Stimulated activated CD8-positive, alpha-beta memory T cell treated with anti-CD3 and anti-CD28 coated beads, Interleukin-15, amount 100 ng/mL, for 24 hours (primary cell): ENCODE data around the gene MAN2B2.
A peak's percentile ranks its signal among the peaks of the same experiment; 100 is the strongest.
"Not testable (repeated sequence)": the region's sequence is repeated elsewhere in the genome, so short reads cannot be mapped to it uniquely, and the experiment has no call there.

Source experiments
- DNase-seq: peaks from one replicate; pipeline ENCODE4 v3.0.0-alpha.2; 2020; ENCODE audit warnings: low read depth

Gene MAN2B2

DNA sequence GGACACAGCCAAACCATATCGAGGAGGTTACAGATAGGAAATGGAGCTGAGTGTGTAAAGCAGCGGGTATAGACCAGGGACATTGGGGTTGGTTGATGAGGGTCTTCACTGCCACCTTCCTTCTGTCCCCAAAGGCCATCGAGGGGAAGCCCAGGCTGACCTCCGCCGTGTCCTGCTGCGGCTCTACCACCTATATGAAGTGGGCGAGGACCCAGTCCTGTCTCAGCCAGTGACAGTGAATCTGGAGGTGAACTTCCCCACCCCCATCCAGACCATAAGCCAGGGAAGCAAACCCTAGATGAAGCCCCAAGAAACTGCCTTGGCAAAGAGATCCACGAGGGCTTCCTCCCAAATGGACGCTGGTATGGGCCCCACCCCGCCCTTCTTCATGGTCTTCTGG, 42.3 kb downstream of the MAN2B2 start:
- DNase-seq, result no peak

DNA sequence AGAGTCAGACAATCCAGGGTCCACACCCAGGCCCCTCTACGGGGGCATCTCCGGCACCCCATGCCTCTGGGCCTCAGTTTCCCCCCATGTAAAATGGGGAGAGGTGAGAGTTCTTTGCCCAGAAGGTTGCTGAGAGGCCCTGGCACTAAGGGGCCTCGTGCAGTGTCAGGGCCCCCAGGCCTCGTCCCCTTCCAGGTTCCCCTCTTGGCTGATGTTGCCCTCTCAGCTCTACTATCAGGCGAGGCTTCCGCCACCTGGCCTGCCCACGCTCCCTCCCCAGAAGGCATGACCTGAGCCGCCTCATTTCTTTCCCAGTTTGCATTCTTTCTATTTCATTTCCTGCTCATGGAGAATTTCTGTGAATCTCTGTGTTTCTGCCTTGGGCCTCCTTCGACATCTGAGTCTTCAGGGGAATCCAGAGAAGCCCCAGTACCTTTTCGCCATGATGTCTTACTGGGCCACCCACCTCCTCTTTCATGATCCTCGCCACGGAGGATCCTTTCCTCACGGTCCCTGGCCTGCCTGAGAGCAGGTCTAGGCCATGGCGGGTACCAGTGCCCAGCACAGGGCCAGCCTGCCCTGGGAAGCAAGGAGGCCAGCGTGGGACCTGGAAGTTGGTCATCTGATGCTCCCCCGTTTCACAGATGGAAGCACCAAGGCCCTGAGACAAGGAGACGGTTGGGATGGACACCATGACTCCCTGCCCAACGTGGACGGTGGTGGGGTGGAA, 43.6 kb downstream of the MAN2B2 start:
- DNase-seq, result no peak

DNA sequence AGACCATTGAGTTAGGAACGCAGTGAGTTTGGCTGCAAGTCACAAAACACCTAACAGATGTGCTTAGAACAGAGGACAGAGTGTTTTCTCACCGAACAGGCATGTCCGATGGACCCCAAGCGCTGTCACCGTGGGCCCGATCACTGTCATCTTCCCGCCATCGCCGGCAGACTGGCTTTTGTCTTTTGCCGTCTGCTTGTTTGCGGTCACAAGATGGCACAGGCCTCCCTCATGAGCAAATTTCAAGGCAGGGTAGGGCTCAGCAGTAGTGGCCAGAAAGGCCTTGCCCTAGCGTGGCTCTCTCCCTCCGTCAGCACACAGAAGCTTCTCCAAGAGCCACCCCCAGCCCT, 44.1 kb downstream of the MAN2B2 start:
- no peak for DNase-seq

DNA sequence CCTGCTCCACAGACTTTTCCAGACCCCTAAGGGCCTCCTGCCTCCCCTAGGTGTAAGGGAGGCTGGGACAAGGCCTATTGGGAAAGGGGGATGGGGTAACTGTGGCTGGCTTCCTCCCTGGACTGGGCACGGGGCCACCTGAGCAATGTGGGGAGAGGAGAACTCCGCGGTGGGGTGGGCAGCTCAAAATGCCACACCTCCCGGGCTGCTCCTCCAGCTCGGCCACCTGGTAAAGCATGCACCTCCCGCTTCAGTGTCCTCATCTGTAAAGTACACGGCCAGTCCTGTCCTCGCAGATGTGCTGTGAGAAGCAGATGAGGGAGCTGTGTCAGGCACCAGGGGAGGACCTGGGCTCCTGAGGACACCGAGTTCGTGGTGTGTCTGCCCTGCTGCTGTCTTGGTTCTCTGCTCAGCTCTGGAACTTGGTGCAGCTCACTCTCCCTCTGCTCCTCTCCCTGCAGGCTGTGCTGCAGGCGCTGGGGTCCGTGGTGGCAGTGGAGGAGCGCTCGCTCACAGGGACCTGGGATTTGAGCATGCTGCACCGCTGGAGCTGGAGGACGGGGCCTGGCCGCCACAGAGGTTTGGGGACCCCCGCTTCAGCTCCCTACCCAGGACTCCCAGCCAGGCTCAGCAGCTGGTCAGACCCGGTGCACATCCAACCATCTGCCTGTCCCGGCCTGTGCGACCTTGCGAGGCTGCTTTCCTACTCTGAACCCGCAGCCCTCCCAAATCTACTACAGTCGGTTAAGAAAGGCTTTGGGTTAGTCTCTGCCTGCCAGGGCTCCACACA, 44.7 kb downstream of the MAN2B2 start:
- DNase-seq, result no peak

GRCh38 chr4:6620296-6620695, 45.3 kb downstream of the MAN2B2 start:
- DNase-seq, result no peak

- no peak for DNase-seq
Observed at GRCh38 chr4:6620891-6621555, 46.0 kb downstream of the MAN2B2 start.

DNA sequence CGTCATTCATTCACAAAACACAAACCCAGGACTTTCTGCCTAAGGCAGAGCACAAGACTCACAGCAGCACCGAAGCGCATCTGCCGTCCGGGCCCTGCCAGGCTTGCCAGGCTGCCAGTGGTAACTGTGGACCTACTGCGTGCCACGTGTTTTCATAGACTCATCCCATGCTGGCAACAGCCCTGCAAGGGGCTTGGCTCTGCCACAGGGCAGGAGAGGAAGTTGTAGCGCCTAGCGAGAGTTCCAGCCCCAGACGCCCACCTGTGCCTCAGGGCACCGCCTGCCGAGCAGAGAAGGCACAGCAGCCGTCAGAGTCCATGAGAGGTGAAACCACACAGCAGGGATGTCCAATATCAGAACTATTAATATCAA, 46.6 kb downstream of the MAN2B2 start:
- DNase-seq, result no peak

DNA sequence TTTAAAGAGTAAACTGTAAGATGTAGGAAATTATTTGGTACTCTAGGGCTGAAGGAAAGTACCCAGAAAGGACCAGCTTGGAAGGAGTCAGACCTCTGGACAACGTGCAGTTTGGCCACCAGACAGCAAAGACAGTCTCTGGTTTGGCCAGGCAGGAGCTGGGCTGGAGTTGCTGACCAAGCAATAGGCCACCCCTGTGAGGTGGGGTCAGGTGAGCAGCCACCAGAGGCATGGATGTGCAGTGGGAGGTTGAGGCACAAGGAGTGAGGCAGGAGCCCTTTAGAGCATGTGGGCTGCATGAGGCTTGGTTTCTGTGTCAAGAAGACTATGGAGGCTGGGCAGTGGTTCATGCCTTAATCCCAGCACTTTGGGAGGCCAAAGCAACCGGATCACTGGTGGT, 47.8 kb downstream of the MAN2B2 start:
- DNase-seq, result no peak

DNA sequence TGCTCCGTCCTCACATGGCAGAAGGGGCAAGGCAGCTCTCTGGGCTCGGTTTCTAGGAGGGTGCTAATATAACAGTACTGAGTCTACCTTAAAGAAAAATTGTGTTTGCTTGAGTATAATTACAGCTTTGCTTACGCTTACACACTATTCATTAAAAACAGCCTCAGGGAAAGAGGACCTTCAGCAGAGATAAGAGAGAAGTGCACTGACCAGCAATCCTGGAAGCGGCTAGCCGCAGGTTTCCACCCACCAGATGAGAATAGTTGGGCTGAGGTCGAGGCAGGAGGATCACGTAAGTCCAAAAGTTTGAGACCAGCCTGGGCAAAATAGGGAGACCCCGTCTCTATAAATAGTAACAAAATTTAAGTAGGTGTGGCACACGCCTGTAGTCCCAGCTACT, 50.3 kb downstream of the MAN2B2 start:
- no peak for DNase-seq

GRCh38 chr4:6626066-6626465, 51.1 kb downstream of the MAN2B2 start:
- no peak for DNase-seq

DNA sequence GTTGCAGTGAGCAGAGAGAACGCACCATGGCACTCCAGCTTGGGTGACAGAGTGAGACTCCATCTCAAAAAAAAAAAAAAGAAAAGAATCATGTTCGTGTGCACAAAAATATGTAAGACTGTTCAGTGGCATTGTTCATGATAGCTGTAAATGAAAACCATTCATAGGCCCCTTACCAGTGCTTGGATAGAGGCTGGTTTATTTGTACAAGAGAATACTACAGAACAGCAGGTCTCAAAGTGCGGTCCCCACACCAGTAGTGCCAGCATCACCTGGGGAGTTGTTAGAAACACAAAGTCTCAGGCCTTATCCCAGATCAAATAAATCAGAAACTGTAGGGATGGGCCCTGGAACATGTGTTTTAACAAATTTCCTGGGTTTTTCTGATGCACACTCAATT, 52.8 kb downstream of the MAN2B2 start:
- DNase-seq, result no peak

DNA sequence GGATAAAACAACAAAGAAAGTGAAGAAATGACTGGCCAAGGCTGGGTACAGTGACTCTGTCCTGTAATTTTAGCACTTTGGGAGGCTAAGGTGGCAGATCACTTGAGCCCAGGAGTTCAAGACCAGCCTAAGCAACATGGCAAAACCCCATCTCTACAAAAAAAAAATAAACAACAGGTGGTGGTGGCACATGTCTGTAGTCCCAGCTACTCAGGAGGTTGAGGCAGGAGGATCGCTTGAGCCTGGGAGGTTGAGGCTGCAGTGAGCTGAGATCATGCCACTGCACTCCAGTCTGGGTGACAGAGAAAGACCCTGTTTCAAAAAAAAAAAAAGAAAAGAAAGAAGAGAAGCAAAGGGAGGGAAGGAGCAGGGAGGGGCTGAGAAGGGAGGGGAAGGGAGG, 53.5 kb downstream of the MAN2B2 start:
- not testable (repeated sequence) for DNase-seq

- no peak for DNase-seq
Observed at GRCh38 chr4:6632125-6632524, 57.1 kb downstream of the MAN2B2 start.

GRCh38 chr4:6633091-6633906, 58.3 kb downstream of the MAN2B2 start:
- DNase-seq, result no peak

- DNase-seq, result no peak
Observed at GRCh38 chr4:6634746-6635145, 59.8 kb downstream of the MAN2B2 start.

GRCh38 chr4:6639137-6639680, 64.2 kb downstream of the MAN2B2 start:
- DNase-seq, result no peak

DNA sequence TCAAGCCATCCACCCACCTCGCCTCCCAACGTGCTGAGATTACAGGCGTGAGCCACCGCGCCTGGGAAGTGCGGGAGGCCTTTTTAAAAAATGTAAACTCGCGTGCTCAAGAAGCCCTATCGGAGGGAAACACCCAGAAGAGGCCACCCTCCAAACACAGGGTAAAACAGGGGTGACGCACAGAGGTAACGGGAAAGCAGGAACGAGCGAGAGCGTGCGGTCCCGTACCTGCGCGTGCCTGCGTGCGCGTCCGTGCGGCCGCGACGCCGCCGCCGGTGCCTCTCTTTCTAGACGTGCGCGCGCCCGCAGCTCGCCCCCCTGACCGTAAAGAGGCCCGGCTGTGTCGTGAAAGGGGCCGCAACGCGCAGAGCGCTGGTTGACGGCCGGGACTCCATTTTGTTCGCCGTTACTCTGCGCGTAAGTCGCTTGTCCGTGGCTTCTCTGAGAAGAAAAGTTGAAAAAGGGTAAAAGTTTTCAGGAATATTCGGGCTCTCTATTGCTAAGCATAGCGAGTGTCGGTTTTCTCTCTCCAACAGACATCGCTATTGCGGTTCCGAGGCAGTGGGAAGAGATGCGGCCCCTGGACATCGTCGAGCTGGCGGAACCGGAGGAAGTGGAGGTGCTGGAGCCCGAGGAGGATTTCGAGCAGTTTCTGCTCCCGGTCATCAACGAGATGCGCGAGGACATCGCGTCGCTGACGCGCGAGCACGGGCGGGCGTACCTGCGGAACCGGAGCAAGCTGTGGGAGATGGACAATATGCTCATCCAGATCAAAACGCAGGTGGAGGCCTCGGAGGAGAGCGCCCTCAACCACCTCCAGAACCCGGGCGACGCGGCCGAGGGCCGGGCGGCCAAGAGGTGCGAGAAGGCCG, 65.5 kb downstream of the MAN2B2 start, which contains the start of gene MRFAP1:
TSS of gene MRFAP1 (plus strand) at position 394 of the 872 bp plus-strand sequence. CDS start at position 572, 178 bp downstream.
- DNase-seq, result peak; percentile 79

DNA sequence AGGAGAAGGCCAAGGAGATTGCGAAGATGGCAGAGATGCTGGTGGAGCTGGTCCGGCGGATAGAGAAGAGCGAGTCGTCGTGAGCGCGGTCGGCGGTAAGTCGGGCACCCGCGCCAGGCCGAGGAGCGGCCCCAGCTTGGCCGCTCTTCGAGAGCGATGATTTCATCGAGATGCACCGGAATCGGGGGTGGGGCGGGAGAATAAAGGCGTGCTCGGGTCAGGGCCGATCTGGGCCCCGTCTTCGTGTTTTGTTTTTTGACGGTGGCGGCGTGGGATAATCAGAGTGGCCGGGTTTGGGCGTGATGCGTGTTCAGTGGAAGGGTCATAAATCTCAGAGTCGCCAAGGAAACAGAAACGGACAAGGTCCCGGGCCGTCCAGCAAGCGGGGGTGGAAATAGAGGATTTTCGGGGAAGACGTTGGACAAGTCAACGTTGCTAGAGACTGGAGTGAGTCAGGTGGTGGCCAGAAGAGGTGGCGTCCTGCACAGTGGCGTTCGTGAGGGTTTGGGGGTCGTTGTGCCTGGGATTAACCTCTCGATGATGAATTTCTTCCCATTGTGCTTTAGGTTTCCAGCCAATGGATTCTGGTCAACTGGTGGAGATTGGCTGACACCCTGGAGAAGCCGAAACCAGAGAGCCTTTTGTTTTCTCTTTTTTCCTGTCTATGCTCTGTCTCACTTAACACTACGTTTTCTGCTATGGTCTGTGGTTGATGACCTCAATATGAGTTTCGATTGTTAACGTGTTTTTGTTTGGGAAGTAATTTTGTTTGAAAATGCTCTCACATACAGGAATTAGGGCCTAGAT, 66.4 kb downstream of the MAN2B2 start:
- DNase-seq, result no peak

GRCh38 chr4:6641971-6642320, 67.0 kb downstream of the MAN2B2 start:
- no peak for DNase-seq
